ENCODE measurements around the gene AIF1L.

AIF1L gene

GRCh38 chr9:131119600-131119999 is 23.3 kb downstream of the AIF1L start:
- no peak overlapping the region for H3K4me3 ChIP-seq (ENCODE audit: low read depth, low read length)
- no peaks in the 10 kb centered on the region for H3K4me1 ChIP-seq (ENCODE audit: control insufficient read depth, insufficient read depth, low read length)
- H3K36me3 ChIP-seq (ENCODE audit: control insufficient read depth, insufficient read depth, low read length): peaks cover 25% of the 10 kb centered on the region
- no peaks in the 10 kb centered on the region for H3K9me3 ChIP-seq (ENCODE audit: control insufficient read depth, insufficient read depth, low read length)
- H3K27me3 ChIP-seq (ENCODE audit: control insufficient read depth, insufficient read depth, low read length): no peaks in the 10 kb centered on the region
- no peak overlapping the region for H3K9ac ChIP-seq (ENCODE audit: low read depth, low read length)

- Histone ChIP-seq H3K9me3 (ENCODE audit: control insufficient read depth, insufficient read depth, low read length) (no peaks in the 10 kb centered on the region), H3K4me3 (ENCODE audit: low read depth, low read length) (no peak overlapping the region), H3K27me3 (ENCODE audit: control insufficient read depth, insufficient read depth, low read length) (no peaks in the 10 kb centered on the region), H3K36me3 (ENCODE audit: control insufficient read depth, insufficient read depth, low read length) (peaks cover 25% of the 10 kb centered on the region), H3K4me1 (ENCODE audit: control insufficient read depth, insufficient read depth, low read length) (no peaks in the 10 kb centered on the region), H3K9ac (ENCODE audit: low read depth, low read length) (no peak overlapping the region)
These were observed 24.4 kb downstream of the AIF1L start for GRCh38 chr9:131120620-131121228.

- Histone ChIP-seq H3K27me3 (ENCODE audit: control insufficient read depth, insufficient read depth, low read length) (no peaks in the 10 kb centered on the region), H3K9ac (ENCODE audit: low read depth, low read length) (no peak overlapping the region), H3K9me3 (ENCODE audit: control insufficient read depth, insufficient read depth, low read length) (no peaks in the 10 kb centered on the region), H3K4me3 (ENCODE audit: low read depth, low read length) (no peak overlapping the region), H3K36me3 (ENCODE audit: control insufficient read depth, insufficient read depth, low read length) (peaks cover 25% of the 10 kb centered on the region), H3K4me1 (ENCODE audit: control insufficient read depth, insufficient read depth, low read length) (no peaks in the 10 kb centered on the region)
These were observed 25.0 kb downstream of the AIF1L start for GRCh38 chr9:131121346-131121745.

DNA sequence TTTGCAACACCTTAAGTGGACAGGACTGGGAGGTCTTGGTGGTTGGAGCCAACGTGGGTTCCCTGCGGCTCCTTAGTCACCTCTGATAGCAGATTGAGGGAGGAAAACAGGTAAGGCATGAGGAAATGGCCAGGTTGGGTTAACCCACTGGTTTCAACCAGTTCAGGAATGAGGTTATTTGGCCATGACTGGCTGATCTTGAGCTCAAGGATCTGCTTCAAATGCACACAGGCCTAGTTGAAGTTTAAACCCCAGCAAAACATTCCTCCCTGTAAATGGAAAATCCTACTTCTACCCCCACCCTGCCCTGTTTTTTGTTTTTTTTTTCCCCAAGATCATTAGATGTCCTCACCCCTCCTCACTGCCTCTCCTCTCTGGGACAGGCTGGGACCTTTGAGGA is 25.8 kb downstream of the AIF1L start:
- no peak overlapping the region for H3K9ac ChIP-seq (ENCODE audit: low read depth, low read length)
- H3K9me3 ChIP-seq (ENCODE audit: control insufficient read depth, insufficient read depth, low read length): no peaks in the 10 kb centered on the region
- no peaks in the 10 kb centered on the region for H3K27me3 ChIP-seq (ENCODE audit: control insufficient read depth, insufficient read depth, low read length)
- no peak overlapping the region for H3K4me3 ChIP-seq (ENCODE audit: low read depth, low read length)
- peaks cover 22% of the 10 kb centered on the region for H3K36me3 ChIP-seq (ENCODE audit: control insufficient read depth, insufficient read depth, low read length)
- no peaks in the 10 kb centered on the region for H3K4me1 ChIP-seq (ENCODE audit: control insufficient read depth, insufficient read depth, low read length)

GRCh38 chr9:131125038-131125287 is 28.6 kb downstream of the AIF1L start:
- Histone ChIP-seq H3K4me1 (ENCODE audit: control insufficient read depth, insufficient read depth, low read length) (no peaks in the 10 kb centered on the region), H3K9me3 (ENCODE audit: control insufficient read depth, insufficient read depth, low read length) (no peaks in the 10 kb centered on the region), H3K9ac (ENCODE audit: low read depth, low read length) (peak overlapping the region; percentile 89), H3K4me3 (ENCODE audit: low read depth, low read length) (peak overlapping the region; percentile 95), H3K36me3 (ENCODE audit: control insufficient read depth, insufficient read depth, low read length) (peaks cover 23% of the 10 kb centered on the region), H3K27me3 (ENCODE audit: control insufficient read depth, insufficient read depth, low read length) (no peaks in the 10 kb centered on the region)

GRCh38 chr9:131125288-131126058 is 29.1 kb downstream of the AIF1L start, which contains the start of gene NUP214:
NUP214 (plus strand) TSS chr9:131125586; CDS start chr9:131125705, 119 bp downstream.
- no peaks in the 10 kb centered on the region for H3K9me3 ChIP-seq (ENCODE audit: control insufficient read depth, insufficient read depth, low read length)
- H3K27me3 ChIP-seq (ENCODE audit: control insufficient read depth, insufficient read depth, low read length): no peaks in the 10 kb centered on the region
- peaks cover 24% of the 10 kb centered on the region for H3K36me3 ChIP-seq (ENCODE audit: control insufficient read depth, insufficient read depth, low read length)
- H3K4me3 ChIP-seq (ENCODE audit: low read depth, low read length): peak within 1 kb of the TSS; percentile 95
- peak within 1 kb of the TSS; percentile 89 for H3K9ac ChIP-seq (ENCODE audit: low read depth, low read length)
- no peaks in the 10 kb centered on the region for H3K4me1 ChIP-seq (ENCODE audit: control insufficient read depth, insufficient read depth, low read length)

GRCh38 chr9:131126059-131126426 is 29.7 kb downstream of the AIF1L start:
- Histone ChIP-seq H3K27me3 (ENCODE audit: control insufficient read depth, insufficient read depth, low read length) (no peaks in the 10 kb centered on the region), H3K4me3 (ENCODE audit: low read depth, low read length) (peak overlapping the region; percentile 95), H3K9me3 (ENCODE audit: control insufficient read depth, insufficient read depth, low read length) (no peaks in the 10 kb centered on the region), H3K36me3 (ENCODE audit: control insufficient read depth, insufficient read depth, low read length) (peaks cover 25% of the 10 kb centered on the region), H3K9ac (ENCODE audit: low read depth, low read length) (peak overlapping the region; percentile 82), H3K4me1 (ENCODE audit: control insufficient read depth, insufficient read depth, low read length) (no peaks in the 10 kb centered on the region)

DNA sequence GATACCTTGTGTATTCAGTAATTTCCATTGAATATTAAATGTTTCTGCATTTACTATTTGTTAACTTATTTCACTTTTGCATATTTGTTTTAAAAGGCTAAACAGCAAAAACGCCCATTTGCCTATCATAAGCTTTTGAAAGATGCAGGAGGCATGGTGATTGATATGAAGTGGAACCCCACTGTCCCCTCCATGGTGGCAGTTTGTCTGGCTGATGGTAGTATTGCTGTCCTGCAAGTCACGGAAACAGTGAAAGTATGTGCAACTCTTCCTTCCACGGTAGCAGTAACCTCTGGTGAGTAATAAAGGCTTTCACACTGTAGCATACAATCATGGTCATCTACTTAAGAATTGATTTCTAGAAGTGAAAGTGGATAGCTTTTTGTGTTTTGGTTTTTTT is 32.9 kb downstream of the AIF1L start:
- H3K36me3 ChIP-seq (ENCODE audit: control insufficient read depth, insufficient read depth, low read length): peaks cover 32% of the 10 kb centered on the region

DNA sequence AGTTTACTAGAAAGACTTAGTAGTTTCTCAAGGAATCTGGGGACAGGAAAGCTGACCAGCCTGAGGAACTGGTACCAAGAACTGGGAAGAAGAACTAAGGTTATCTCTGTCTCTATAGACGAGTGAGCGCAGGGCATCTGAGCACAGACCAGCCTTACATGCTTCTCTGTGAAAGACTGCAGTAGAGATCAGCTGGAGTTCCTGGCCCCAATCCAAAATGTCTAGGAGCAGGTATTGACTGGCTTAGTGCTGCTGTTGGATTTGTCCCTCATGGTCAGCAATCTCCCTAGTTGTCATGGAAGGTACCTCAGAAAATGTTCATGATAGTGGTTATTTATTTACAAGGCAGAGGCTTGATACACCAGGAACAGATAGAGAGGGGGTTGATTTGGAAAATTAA is 42.3 kb downstream of the AIF1L start:
- Histone ChIP-seq H3K4me3 (ENCODE audit: low read depth, low read length) (no peak overlapping the region), H3K36me3 (ENCODE audit: control insufficient read depth, insufficient read depth, low read length) (peaks cover 46% of the 10 kb centered on the region), H3K9ac (ENCODE audit: low read depth, low read length) (no peak overlapping the region), H3K27me3 (ENCODE audit: control insufficient read depth, insufficient read depth, low read length) (no peaks in the 10 kb centered on the region), H3K9me3 (ENCODE audit: control insufficient read depth, insufficient read depth, low read length) (no peaks in the 10 kb centered on the region), H3K4me1 (ENCODE audit: control insufficient read depth, insufficient read depth, low read length) (no peaks in the 10 kb centered on the region)

More for the DNA sequence above, 32.9 kb downstream of the AIF1L start:
- no peaks in the 10 kb centered on the region for H3K27me3 ChIP-seq (ENCODE audit: control insufficient read depth, insufficient read depth, low read length)
- H3K4me3 ChIP-seq (ENCODE audit: low read depth, low read length): no peak overlapping the region
- H3K9ac ChIP-seq (ENCODE audit: low read depth, low read length): no peak overlapping the region
- no peaks in the 10 kb centered on the region for H3K9me3 ChIP-seq (ENCODE audit: control insufficient read depth, insufficient read depth, low read length)
- H3K4me1 ChIP-seq (ENCODE audit: control insufficient read depth, insufficient read depth, low read length): no peaks in the 10 kb centered on the region

DNA sequence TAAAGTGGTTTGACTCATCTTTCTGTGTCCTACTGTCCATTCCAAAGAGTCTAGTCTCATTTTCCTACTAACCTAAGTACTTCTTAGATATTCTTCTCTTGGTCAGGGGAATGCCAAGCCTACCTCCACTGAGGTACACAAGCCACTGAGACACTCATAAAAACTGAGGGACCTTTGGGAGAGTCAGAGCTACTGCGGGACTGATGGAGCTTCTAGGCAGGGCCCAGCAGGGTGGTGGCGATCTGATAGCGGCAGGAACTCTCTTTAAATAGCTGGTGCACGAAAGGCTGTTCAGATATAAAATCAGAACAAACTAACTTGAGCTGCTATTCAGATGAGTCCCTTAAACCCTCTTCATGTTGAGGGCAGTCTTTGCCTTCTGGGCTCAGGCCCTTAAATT is 43.8 kb downstream of the AIF1L start:
- Histone ChIP-seq H3K4me3 (ENCODE audit: low read depth, low read length) (no peak overlapping the region), H3K27me3 (ENCODE audit: control insufficient read depth, insufficient read depth, low read length) (no peaks in the 10 kb centered on the region), H3K9ac (ENCODE audit: low read depth, low read length) (no peak overlapping the region), H3K36me3 (ENCODE audit: control insufficient read depth, insufficient read depth, low read length) (peaks cover 39% of the 10 kb centered on the region), H3K9me3 (ENCODE audit: control insufficient read depth, insufficient read depth, low read length) (no peaks in the 10 kb centered on the region), H3K4me1 (ENCODE audit: control insufficient read depth, insufficient read depth, low read length) (no peaks in the 10 kb centered on the region)

DNA sequence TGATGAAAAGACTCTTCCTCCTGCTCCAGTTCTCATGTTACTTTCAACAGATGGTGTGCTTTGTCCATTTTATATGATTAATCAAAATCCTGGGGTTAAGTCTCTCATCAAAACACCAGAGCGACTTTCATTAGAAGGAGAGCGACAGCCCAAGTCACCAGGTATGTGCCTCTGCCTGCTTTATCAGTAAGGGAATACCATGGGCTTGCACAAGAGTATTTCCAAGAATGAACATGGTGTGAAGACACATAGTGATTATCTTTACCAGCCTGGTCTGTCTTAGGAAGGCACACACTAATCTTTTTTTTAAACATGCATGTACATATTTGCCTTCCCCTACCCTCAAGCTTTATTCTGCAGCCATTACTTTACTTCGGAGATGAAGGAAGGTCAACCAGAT is 44.2 kb downstream of the AIF1L start:
- Histone ChIP-seq H3K9ac (ENCODE audit: low read depth, low read length) (no peak overlapping the region), H3K4me3 (ENCODE audit: low read depth, low read length) (no peak overlapping the region), H3K36me3 (ENCODE audit: control insufficient read depth, insufficient read depth, low read length) (peaks cover 37% of the 10 kb centered on the region), H3K27me3 (ENCODE audit: control insufficient read depth, insufficient read depth, low read length) (no peaks in the 10 kb centered on the region), H3K9me3 (ENCODE audit: control insufficient read depth, insufficient read depth, low read length) (no peaks in the 10 kb centered on the region), H3K4me1 (ENCODE audit: control insufficient read depth, insufficient read depth, low read length) (no peaks in the 10 kb centered on the region)

- Histone ChIP-seq H3K4me3 (ENCODE audit: low read depth, low read length) (no peak overlapping the region), H3K27me3 (ENCODE audit: control insufficient read depth, insufficient read depth, low read length) (no peaks in the 10 kb centered on the region), H3K9ac (ENCODE audit: low read depth, low read length) (no peak overlapping the region), H3K4me1 (ENCODE audit: control insufficient read depth, insufficient read depth, low read length) (no peaks in the 10 kb centered on the region), H3K36me3 (ENCODE audit: control insufficient read depth, insufficient read depth, low read length) (peaks cover 33% of the 10 kb centered on the region), H3K9me3 (ENCODE audit: control insufficient read depth, insufficient read depth, low read length) (no peaks in the 10 kb centered on the region)
These were observed 45.8 kb downstream of the AIF1L start for GRCh38 chr9:131142160-131142559.
